HCT116 (cell line): Measurements from ENCODE around the gene EIF3M. TPM values are rescaled to one million over a fixed set of nuclear protein-coding genes. Genes with fewer than 3 reads are reported as not detected.

Experiments
- ATAC-seq: fragments of 200-7000 bp; cut with Tn5 transposase; 2 replicates; pipeline ENCODE4 v1.9.1; 2020; ENCODE audit warnings: mild to moderate bottlenecking, moderate library complexity
- BruUV-seq: library from RNA; stranded (reverse); fragments of 400-500 nt; replicated peaks from 2 replicates; lab custom pipeline; 2021; lab: Mats Ljungman, UMichigan
- CTCF ChIA-PET: fragments of 300-600 bp; sonication (Branson Sonifier 250); formaldehyde crosslinking; loops from one replicate; lab custom pipeline; 2021; ENCODE audit warnings: antibody characterized with exemption; lab: Charles Lee
- POLR2A ChIA-PET: fragments of 300-600, 350-600 bp; sonication (Branson Sonifier 250); formaldehyde crosslinking; loops from one replicate; lab custom pipeline; 2021; ENCODE audit warnings: antibody characterized with exemption; lab: Charles Lee
- RAD21 ChIA-PET, 2 experiments: fragments of 300-600 bp; sonication (Branson Sonifier 250); formaldehyde crosslinking; loops; one replicate each; lab custom pipeline; 2023; ENCODE audit warnings: low total read pairs in 2 of 2; ENCODE audit not compliant: uncharacterized antibody in 2 of 2, unreplicated experiment in 2 of 2, low non-redundant PET in 1 of 2; lab: Charles Lee
- DNase-seq: peaks from one replicate; pipeline ENCODE4 v3.0.0-alpha.2; 2010; ENCODE audit warnings: low read depth, low spot score
- H2AFZ ChIP-seq: fragments of 200-600 bp; shearing (Covaris generic), sonication (generic); 2 replicates; pipeline ENCODE4 v1.6.1; 2017; ENCODE audit warnings: low read depth, mixed run types, mixed read lengths, antibody characterized with exemption, low read length; ENCODE audit not compliant: poor library complexity, severe bottlenecking
- H3K27ac ChIP-seq: 2 replicates; pipeline ENCODE4 v1.5.1; 2012; ENCODE audit warnings: low read depth, low read length
- H3K27me3 ChIP-seq: fragments of 200-600 bp; sonication (generic); 2 replicates; pipeline ENCODE4 v1.6.1; 2016; ENCODE audit warnings: mixed run types, low read length, mixed read lengths; ENCODE audit not compliant: insufficient read depth
- H3K36me3 ChIP-seq, 2 experiments: fragments of 200-500 bp in 1 of 2; fragments of 200-600 bp in 1 of 2; sonication (Bioruptor generic) in 1 of 2; sonication (generic) in 1 of 2; 2 replicates each; pipeline versions ENCODE4 v1.5.1 to v1.6.1; 2014 to 2016; ENCODE audit warnings: low read length in 2 of 2, inconsistent platforms in 1 of 2, mixed read lengths in 1 of 2, mixed run types in 1 of 2; ENCODE audit not compliant: insufficient read depth in 2 of 2, control insufficient read depth in 1 of 2
- H3K4me1 ChIP-seq, 2 experiments: fragments of 200-600 bp in 1 of 2; sonication (generic) in 1 of 2; 2 replicates each; pipeline versions ENCODE4 v1.5.1 to v1.6.1; 2012 to 2017; ENCODE audit warnings: low read length in 2 of 2, inconsistent platforms in 1 of 2, mild to moderate bottlenecking in 1 of 2, mixed read lengths in 1 of 2, mixed run types in 1 of 2, moderate library complexity in 1 of 2; ENCODE audit not compliant: insufficient read depth in 2 of 2, control insufficient read depth in 1 of 2
- H3K4me2 ChIP-seq: fragments of 200-600 bp; sonication (generic); 2 replicates; pipeline ENCODE4 v1.6.1; 2017; ENCODE audit warnings: mixed run types, low read length, mixed read lengths
- H3K4me3 ChIP-seq, 2 experiments: fragments of 200-600 bp in 1 of 2; sonication (generic) in 1 of 2; replicated peaks in 1 of 2; 2 replicates each; pipeline ENCODE4 v1.5.1; 2011 to 2016; ENCODE audit warnings: low read length in 2 of 2, control low read depth in 1 of 2, low read depth in 1 of 2, mild to moderate bottlenecking in 1 of 2, mixed read lengths in 1 of 2, mixed run types in 1 of 2
- H3K79me2 ChIP-seq: fragments of 200-600 bp; sonication (generic); 2 replicates; pipeline ENCODE4 v1.6.1; 2017; ENCODE audit warnings: mild to moderate bottlenecking, mixed run types, low read length, moderate library complexity, mixed read lengths; ENCODE audit not compliant: insufficient read depth
- H3K9ac ChIP-seq: fragments of 200-600 bp; sonication (generic); 2 replicates; pipeline ENCODE4 v1.6.1; 2016; ENCODE audit warnings: low read length, mixed read lengths
- H3K9me2 ChIP-seq: fragments of 200-600 bp; sonication (generic), shearing (Covaris generic); 2 replicates; pipeline ENCODE4 v1.6.1; 2017; ENCODE audit warnings: mixed run types, mild to moderate bottlenecking, moderate library complexity; ENCODE audit not compliant: insufficient read depth
- H3K9me3 ChIP-seq, 2 experiments: fragments of 200-500 bp in 1 of 2; fragments of 200-600 bp in 1 of 2; sonication (Bioruptor generic) in 1 of 2; sonication (generic) in 1 of 2; 2 replicates each; pipeline ENCODE4 v1.6.1; 2014 to 2017; ENCODE audit warnings: low read length in 2 of 2, mixed read lengths in 2 of 2, inconsistent platforms in 1 of 2, low read depth in 1 of 2, mild to moderate bottlenecking in 1 of 2, mixed run types in 1 of 2, moderate library complexity in 1 of 2; ENCODE audit not compliant: control insufficient read depth in 1 of 2, insufficient read depth in 1 of 2
- H4K20me1 ChIP-seq: fragments of 200-600 bp; sonication (generic), shearing (Covaris generic); 2 replicates; pipeline ENCODE4 v1.6.1; 2017; ENCODE audit warnings: mixed run types, mild to moderate bottlenecking, moderate library complexity; ENCODE audit not compliant: insufficient read depth
- CBX3 ChIP-seq: IDR thresholded peaks from 2 replicates; pipeline ENCODE4 v1.6.1; 2012; ENCODE audit warnings: low read depth
- EZH2phosphoT487 ChIP-seq: fragments of 200-600 bp; IDR thresholded peaks from 2 replicates; pipeline ENCODE4 v1.6.1; 2018; ENCODE audit warnings: antibody characterized with exemption, borderline replicate concordance
- RAD21 ChIP-seq: IDR thresholded peaks from 2 replicates; pipeline ENCODE4 v1.6.1; 2012; ENCODE audit warnings: low read depth, mild to moderate bottlenecking
- REST ChIP-seq: IDR thresholded peaks from 2 replicates; pipeline ENCODE4 v1.6.1; 2012; ENCODE audit warnings: low read depth
- SIN3A ChIP-seq: IDR thresholded peaks from 2 replicates; pipeline ENCODE4 v1.6.1; 2012; ENCODE audit warnings: low read depth
- SRF ChIP-seq: IDR thresholded peaks from 2 replicates; pipeline ENCODE4 v1.6.1; 2012; ENCODE audit warnings: low read depth
- ZNF274 ChIP-seq: fragments of 200-500 bp; sonication (Bioruptor generic); IDR thresholded peaks from 2 replicates; pipeline ENCODE4 v1.6.1; 2014; ENCODE audit warnings: mild to moderate bottlenecking, low read depth, low read length, inconsistent platforms
- intact Hi-C: fragments of 100-400 bp; cut with micrococcal nuclease; formaldehyde crosslinking; loops from 2 replicates; pipeline ENCODE4 v1.10.0; 2022
- total RNA-seq: library from RNA; stranded (reverse); gene quantifications from one replicate; pipeline ENCODE4 v1.2.1, GENCODE V29; 2021; ENCODE audit not compliant: unreplicated experiment

Gene EIF3M
- total RNA-seq, 1 experiment from 2014 or later = 346 TPM

GRCh38 chr11:32602657-32603415, 19.2 kb downstream of the EIF3M start:
- Histone ChIP-seq H3K4me3 (no peak overlapping the region), H3K36me3 (peaks cover 50 to 60% of the 10 kb centered on the region in 2 experiments), H3K79me2 (peaks cover 23% of the 10 kb centered on the region), H3K4me1 (no peaks in the 10 kb centered on the region), H3K9me2 (no peaks in the 10 kb centered on the region), H4K20me1 (peaks cover 11% of the 10 kb centered on the region; the same call in 1 of the 2 replicates), H2AFZ (no peak overlapping the region), H3K4me2 (no peak overlapping the region), H3K9me3 (no peaks in the 10 kb centered on the region), H3K27me3 (no peaks in the 10 kb centered on the region), H3K27ac (no peak overlapping the region), H3K9ac (no peak overlapping the region)
- ATAC-seq = no peak
- POLR2A ChIA-PET = no interaction called here
- CTCF ChIA-PET = no interaction called here
- intact Hi-C loops = no loop called here
- no peak for DNase-seq
- TF ChIP-seq EZH2phosphoT487 = no peak
- no peak for TF ChIP-seq SRF
- no peak for TF ChIP-seq SIN3A
- TF ChIP-seq REST = no peak
- TF ChIP-seq RAD21 = no peak
- no peak for TF ChIP-seq ZNF274
- no peak for TF ChIP-seq CBX3
- no TSS peak for BruUV-seq
- RAD21 ChIA-PET = no interaction called here
